Natural killer cell (primary cell): ENCODE results near the gene FAM120AOS. TPM values are rescaled to one million over a fixed set of nuclear protein-coding genes. Genes with fewer than 3 reads are reported as not detected.

Source experiments
- ATAC-seq, 3 donors: fragments of 150-1000 bp in 2 of 3; fragments of 200-7000 bp in 1 of 3; cut with Tn5 transposase; 1 replicate in 1 of 3; 2 replicates in 2 of 3; pipeline ENCODE4 v1.10.0; 2021; ENCODE audit warnings: mild to moderate bottlenecking in 2 of 3, moderate library complexity in 2 of 3
- DNase-seq, 2 donors: peaks; one replicate each; pipeline versions ENCODE4 v3.0.0 to v3.0.0-alpha.2; 2013 to 2021; ENCODE audit warnings: mixed read lengths in 1 of 2
- H3K27ac ChIP-seq: one replicate; pipeline ENCODE4 v1.5.1; 2013; ENCODE audit warnings: mild to moderate bottlenecking, low read length
- H3K27me3 ChIP-seq: one replicate; pipeline ENCODE4 v1.6.1; 2013; ENCODE audit warnings: low read length; ENCODE audit not compliant: control insufficient read depth, insufficient read depth
- H3K36me3 ChIP-seq: one replicate; pipeline ENCODE4 v1.6.1; 2013; ENCODE audit warnings: low read length; ENCODE audit not compliant: control insufficient read depth, insufficient read depth
- H3K4me1 ChIP-seq: one replicate; pipeline ENCODE4 v1.6.1; 2013; ENCODE audit warnings: low read length; ENCODE audit not compliant: control insufficient read depth, insufficient read depth
- H3K4me3 ChIP-seq: one replicate; pipeline ENCODE4 v1.5.1; 2013; ENCODE audit warnings: low read length
- H3K9me3 ChIP-seq: one replicate; pipeline ENCODE4 v1.6.1; 2013; ENCODE audit warnings: low read length; ENCODE audit not compliant: control insufficient read depth, insufficient read depth
- H3K27ac Mint-ChIP-seq, 2 donors: one replicate each; pipeline ENCODE4 v1.8.0; 2022; ENCODE audit warnings: mild to moderate bottlenecking in 2 of 2, mixed read lengths in 2 of 2, moderate library complexity in 1 of 2
- H3K27me3 Mint-ChIP-seq, 2 donors: one replicate each; pipeline ENCODE4 v1.8.0; 2022; ENCODE audit warnings: low read depth in 2 of 2, mixed read lengths in 2 of 2
- H3K36me3 Mint-ChIP-seq: one replicate; pipeline ENCODE4 v1.8.0; 2022; ENCODE audit warnings: mixed read lengths
- H3K4me1 Mint-ChIP-seq, 2 donors: one replicate each; pipeline ENCODE4 v1.8.0; 2022; ENCODE audit warnings: mixed read lengths in 2 of 2
- H3K4me3 Mint-ChIP-seq: one replicate; pipeline ENCODE4 v1.8.0; 2022; ENCODE audit warnings: mild to moderate bottlenecking, moderate library complexity, mixed read lengths
- H3K9me3 Mint-ChIP-seq, 2 donors: one replicate each; pipeline ENCODE4 v1.8.0; 2022; ENCODE audit warnings: mixed read lengths in 2 of 2
- CTCF ChIP-seq: fragments of 200-600 bp; IDR thresholded peaks from one replicate; pipeline ENCODE4 v1.8.0; 2022; ENCODE audit warnings: antibody characterized with exemption
- WGBS: methylation state at CpG from one replicate; pipeline ENCODE4 v1.1.7; 2013; ENCODE audit warnings: missing lambda C conversion rate; ENCODE audit not compliant: insufficient coverage; 5-methylcytosine and 5-hydroxymethylcytosine counted together
- intact Hi-C: fragments of 100-400 bp; cut with micrococcal nuclease; formaldehyde crosslinking; loops from one replicate; pipeline ENCODE4 v1.14.2; 2022
- total RNA-seq, 4 donors: library from RNA; stranded (reverse); fragments of 120-200 nt in 1 of 4; gene quantifications; one replicate each; pipeline versions ENCODE4 v1.2.3 to v1.2.4, GENCODE V29; 2013 to 2022

The FAM120AOS gene
- total RNA-seq, 3 donors from 2014 or later (not counting 1 experiment from before 2014, with no cell fraction given): 36.7 to 49.7 (median 45.3) TPM

GRCh38 chr9:93436655-93437407 lies 16.6 kb downstream of the FAM120AOS start:
- no peaks in the 10 kb centered on the region for H3K27me3 Mint-ChIP-seq
- TF ChIP-seq CTCF: no peak
- 94% methylated on average over 7 of the region's 7 CpGs for WGBS
- intact Hi-C loops: no loop called here
- no peak overlapping the region for H3K27ac ChIP-seq
- no peaks in the 10 kb centered on the region for H3K9me3 Mint-ChIP-seq
- H3K36me3 Mint-ChIP-seq: no peaks in the 10 kb centered on the region
- H3K27ac Mint-ChIP-seq: no peak overlapping the region
- H3K4me3 Mint-ChIP-seq: no peak overlapping the region
- no peaks in the 10 kb centered on the region for H3K9me3 ChIP-seq
- no peaks in the 10 kb centered on the region for H3K4me1 Mint-ChIP-seq
- no peaks in the 10 kb centered on the region for H3K4me1 ChIP-seq
- H3K27me3 ChIP-seq: no peaks in the 10 kb centered on the region
- H3K4me3 ChIP-seq: no peak overlapping the region
- no peak for ATAC-seq
- H3K36me3 ChIP-seq: no peaks in the 10 kb centered on the region
- DNase-seq: no peak

- H3K27ac ChIP-seq: no peak overlapping the region
- WGBS: 100% methylated on average over 1 of the region's 6 CpGs
- no peaks in the 10 kb centered on the region for H3K27me3 ChIP-seq
- H3K27ac Mint-ChIP-seq: no peak overlapping the region
- ATAC-seq (no peak), DNase-seq (no peak)
- H3K36me3 Mint-ChIP-seq: no peaks in the 10 kb centered on the region
- no peaks in the 10 kb centered on the region for H3K9me3 Mint-ChIP-seq
- H3K4me1 ChIP-seq: no peaks in the 10 kb centered on the region
- H3K36me3 ChIP-seq: no peaks in the 10 kb centered on the region
- no peak for TF ChIP-seq CTCF
- intact Hi-C loops: no loop called here
- no peaks in the 10 kb centered on the region for H3K4me1 Mint-ChIP-seq
- no peak overlapping the region for H3K4me3 Mint-ChIP-seq
- no peaks in the 10 kb centered on the region for H3K9me3 ChIP-seq
- H3K27me3 Mint-ChIP-seq: peaks cover 0 to 4% of the 10 kb centered on the region in 2 donors
- no peak overlapping the region for H3K4me3 ChIP-seq
These were observed 17.2 kb downstream of the FAM120AOS start for GRCh38 chr9:93436218-93436617.

GRCh38 chr9:93435386-93435785 lies 18.0 kb downstream of the FAM120AOS start:
- Mint-ChIP-seq H3K27me3 (peaks cover 0 to 4% of the 10 kb centered on the region in 2 donors), H3K4me3 (no peak overlapping the region), H3K36me3 (no peaks in the 10 kb centered on the region), H3K4me1 (no peaks in the 10 kb centered on the region), H3K9me3 (no peaks in the 10 kb centered on the region), H3K27ac (no peak overlapping the region)
- no peak for DNase-seq
- intact Hi-C loops: no loop called here
- no peak for ATAC-seq
- no peaks in the 10 kb centered on the region for H3K27me3 ChIP-seq
- H3K4me3 ChIP-seq: no peak overlapping the region
- no peak for TF ChIP-seq CTCF
- no peak overlapping the region for H3K27ac ChIP-seq
- H3K9me3 ChIP-seq: no peaks in the 10 kb centered on the region
- WGBS: 88% methylated on average over 6 of the region's 8 CpGs
- no peaks in the 10 kb centered on the region for H3K4me1 ChIP-seq
- H3K36me3 ChIP-seq: no peaks in the 10 kb centered on the region

- no peaks in the 10 kb centered on the region for H3K27me3 ChIP-seq
- H3K36me3 Mint-ChIP-seq: no peaks in the 10 kb centered on the region
- H3K9me3 Mint-ChIP-seq: no peaks in the 10 kb centered on the region
- H3K27ac Mint-ChIP-seq: no peak overlapping the region
- no peak overlapping the region for H3K4me3 Mint-ChIP-seq
- DNase-seq (no peak), ATAC-seq (no peak)
- H3K36me3 ChIP-seq: no peaks in the 10 kb centered on the region
- intact Hi-C loops: no loop called here
- H3K27me3 Mint-ChIP-seq: peaks cover 0 to 4% of the 10 kb centered on the region in 2 donors
- H3K4me1 ChIP-seq: no peaks in the 10 kb centered on the region
- H3K27ac ChIP-seq: no peak overlapping the region
- 86% methylated on average over 3 of the region's 3 CpGs for WGBS
- no peaks in the 10 kb centered on the region for H3K9me3 ChIP-seq
- no peaks in the 10 kb centered on the region for H3K4me1 Mint-ChIP-seq
- no peak for TF ChIP-seq CTCF
- no peak overlapping the region for H3K4me3 ChIP-seq
These were observed 19.3 kb downstream of the FAM120AOS start for GRCh38 chr9:93434056-93434455.
